Osteocyte (in vitro differentiated cells): Measurements from ENCODE around the gene INAFM2. TPM values are rescaled to one million over a fixed set of nuclear protein-coding genes. Genes with fewer than 3 reads are reported as not detected.

Source experiments
- DNase-seq: peaks from one replicate; pipeline ENCODE4 v3.0.0; 2021; ENCODE audit warnings: mixed read lengths; ENCODE audit not compliant: unreplicated experiment; ENCODE audit errors: extremely low spot score
- H3K27ac Mint-ChIP-seq: one replicate; pipeline ENCODE4 v1.8.0; 2021; ENCODE audit warnings: mild to moderate bottlenecking, mixed read lengths; ENCODE audit not compliant: unreplicated experiment
- H3K27me3 Mint-ChIP-seq: one replicate; pipeline ENCODE4 v1.8.0; 2021; ENCODE audit warnings: mixed read lengths; ENCODE audit not compliant: unreplicated experiment
- H3K36me3 Mint-ChIP-seq: one replicate; pipeline ENCODE4 v1.8.0; 2021; ENCODE audit warnings: mixed read lengths; ENCODE audit not compliant: unreplicated experiment
- H3K4me1 Mint-ChIP-seq: one replicate; pipeline ENCODE4 v1.8.0; 2021; ENCODE audit warnings: mixed read lengths; ENCODE audit not compliant: unreplicated experiment
- H3K4me3 Mint-ChIP-seq: one replicate; pipeline ENCODE4 v1.8.0; 2021; ENCODE audit warnings: mild to moderate bottlenecking, moderate library complexity, mixed read lengths; ENCODE audit not compliant: unreplicated experiment
- H3K9me3 Mint-ChIP-seq: one replicate; pipeline ENCODE4 v1.8.0; 2021; ENCODE audit warnings: mixed read lengths; ENCODE audit not compliant: unreplicated experiment
- total RNA-seq: library from RNA; stranded (reverse); gene quantifications from 2 replicates; pipeline ENCODE4 v1.2.1, GENCODE V29; 2021
- TF ChIP-seq, protein P1 (sequence below): fragments of 200-600 bp; sonication (generic); IDR thresholded peaks from 2 replicates; pipeline ENCODE4 v1.5.0; 2021; ENCODE audit warnings: antibody characterized with exemption, mild to moderate bottlenecking, moderate library complexity

INAFM2 gene
- total RNA-seq, 1 donor from 2014 or later = 69.0 TPM

DNA sequence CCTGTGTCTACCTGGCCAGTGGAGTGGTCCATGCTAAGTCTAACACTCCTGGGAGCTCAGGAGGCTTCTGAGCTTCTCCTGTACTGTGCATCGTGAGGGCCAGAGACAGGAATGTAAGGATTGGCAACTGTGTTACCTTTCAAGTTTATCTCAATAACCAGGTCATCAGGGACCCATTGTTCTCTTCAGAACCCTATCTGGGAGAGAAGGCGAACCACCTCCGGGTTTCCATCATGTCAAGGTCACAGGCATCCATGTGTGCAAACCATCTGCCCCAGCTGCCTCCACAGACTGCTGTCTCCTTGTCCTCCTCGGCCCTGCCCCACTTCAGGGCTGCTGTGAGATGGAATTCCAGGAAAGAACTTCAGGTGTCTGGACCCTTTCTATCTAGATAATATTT, 46.6 kb upstream of the INAFM2 start:
- Mint-ChIP-seq H3K36me3 (no peaks in the 10 kb centered on the region), H3K27me3 (peaks cover 23% of the 10 kb centered on the region), H3K27ac (no peak overlapping the region), H3K4me3 (no peak overlapping the region), H3K4me1 (peaks cover 11% of the 10 kb centered on the region), H3K9me3 (no peaks in the 10 kb centered on the region)
- DNase-seq = no peak
- TF ChIP-seq, protein P1, sequence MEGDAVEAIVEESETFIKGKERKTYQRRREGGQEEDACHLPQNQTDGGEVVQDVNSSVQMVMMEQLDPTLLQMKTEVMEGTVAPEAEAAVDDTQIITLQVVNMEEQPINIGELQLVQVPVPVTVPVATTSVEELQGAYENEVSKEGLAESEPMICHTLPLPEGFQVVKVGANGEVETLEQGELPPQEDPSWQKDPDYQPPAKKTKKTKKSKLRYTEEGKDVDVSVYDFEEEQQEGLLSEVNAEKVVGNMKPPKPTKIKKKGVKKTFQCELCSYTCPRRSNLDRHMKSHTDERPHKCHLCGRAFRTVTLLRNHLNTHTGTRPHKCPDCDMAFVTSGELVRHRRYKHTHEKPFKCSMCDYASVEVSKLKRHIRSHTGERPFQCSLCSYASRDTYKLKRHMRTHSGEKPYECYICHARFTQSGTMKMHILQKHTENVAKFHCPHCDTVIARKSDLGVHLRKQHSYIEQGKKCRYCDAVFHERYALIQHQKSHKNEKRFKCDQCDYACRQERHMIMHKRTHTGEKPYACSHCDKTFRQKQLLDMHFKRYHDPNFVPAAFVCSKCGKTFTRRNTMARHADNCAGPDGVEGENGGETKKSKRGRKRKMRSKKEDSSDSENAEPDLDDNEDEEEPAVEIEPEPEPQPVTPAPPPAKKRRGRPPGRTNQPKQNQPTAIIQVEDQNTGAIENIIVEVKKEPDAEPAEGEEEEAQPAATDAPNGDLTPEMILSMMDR = no peak

GRCh38 chr15:40277471-40277870, 46.0 kb upstream of the INAFM2 start:
- no peak for DNase-seq
- TF ChIP-seq, protein P1 = no peak
- H3K4me3 Mint-ChIP-seq = no peak overlapping the region
- H3K27ac Mint-ChIP-seq = no peak overlapping the region
- no peaks in the 10 kb centered on the region for H3K36me3 Mint-ChIP-seq
- H3K4me1 Mint-ChIP-seq = peaks cover 11% of the 10 kb centered on the region
- H3K27me3 Mint-ChIP-seq = peaks cover 23% of the 10 kb centered on the region
- no peaks in the 10 kb centered on the region for H3K9me3 Mint-ChIP-seq

DNA sequence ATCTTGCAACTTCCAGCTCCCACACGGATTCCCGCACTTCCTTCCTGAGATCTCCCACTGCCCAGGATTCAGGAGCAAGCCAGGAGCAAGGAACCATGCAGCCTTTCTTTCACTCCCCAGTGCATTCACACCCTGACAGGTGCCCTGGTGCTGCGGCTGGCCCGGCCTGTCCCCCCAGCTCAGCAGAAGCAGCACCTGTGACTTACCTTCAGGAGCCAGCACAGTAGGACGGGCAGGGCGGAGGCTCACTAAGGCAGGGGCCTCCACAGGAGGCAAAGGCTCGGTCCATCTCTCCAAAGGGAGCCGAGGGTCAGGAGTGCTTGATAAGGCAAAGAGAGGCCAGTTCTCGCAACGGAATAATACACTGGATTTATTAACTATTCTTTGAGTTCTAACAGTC, 45.5 kb upstream of the INAFM2 start:
- H3K9me3 Mint-ChIP-seq = no peaks in the 10 kb centered on the region
- H3K4me1 Mint-ChIP-seq = peaks cover 13% of the 10 kb centered on the region
- TF ChIP-seq, protein P1 = no peak
- DNase-seq = no peak
- no peaks in the 10 kb centered on the region for H3K36me3 Mint-ChIP-seq
- H3K27ac Mint-ChIP-seq = no peak overlapping the region
- H3K4me3 Mint-ChIP-seq = no peak overlapping the region
- H3K27me3 Mint-ChIP-seq = peaks cover 25% of the 10 kb centered on the region

GRCh38 chr15:40279437-40280141, 43.9 kb upstream of the INAFM2 start:
- Mint-ChIP-seq H3K27ac (no peak overlapping the region), H3K4me1 (peaks cover 17% of the 10 kb centered on the region), H3K27me3 (peaks cover 34% of the 10 kb centered on the region), H3K36me3 (no peaks in the 10 kb centered on the region), H3K4me3 (no peak overlapping the region), H3K9me3 (no peaks in the 10 kb centered on the region)
- TF ChIP-seq, protein P1 = peak; percentile 98
- DNase-seq = peak; percentile 91

DNA sequence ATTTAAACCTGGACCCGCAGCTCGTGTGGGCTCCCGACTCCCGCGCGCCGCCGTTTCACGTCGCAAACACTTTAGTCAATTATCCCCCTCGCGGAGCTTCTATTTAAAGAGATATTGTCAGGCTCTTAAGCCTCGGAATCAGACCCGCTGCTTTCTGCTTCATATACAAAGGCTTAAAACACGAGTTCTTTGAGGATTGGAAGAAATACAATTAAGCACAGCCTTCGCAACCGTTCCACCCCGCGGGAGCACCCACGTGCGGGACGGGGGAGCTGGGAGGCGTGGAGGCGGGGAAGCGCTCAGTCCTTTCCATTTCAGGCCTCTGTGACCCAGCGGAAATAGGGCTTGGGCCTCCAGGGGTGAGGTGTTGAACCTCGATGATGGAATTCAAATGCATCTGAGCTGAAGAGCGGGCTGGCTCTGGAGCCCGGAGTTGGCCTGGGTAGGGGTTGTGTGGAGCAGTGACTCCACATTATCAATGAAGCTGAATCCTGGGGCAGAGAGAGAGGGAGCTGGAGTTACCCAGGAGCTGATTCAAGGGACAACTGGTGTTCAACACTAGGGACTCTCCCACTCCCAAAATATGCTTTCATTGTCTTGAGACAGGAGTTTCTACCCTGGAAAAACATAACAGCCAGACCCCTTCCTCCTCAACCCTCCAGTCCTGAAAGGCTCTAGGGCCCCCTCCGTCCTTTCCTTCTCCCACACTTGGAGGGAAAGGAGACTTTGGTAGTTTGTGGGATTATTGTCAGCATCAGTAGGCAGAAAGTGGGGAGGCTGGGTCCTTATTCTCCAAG, 43.0 kb upstream of the INAFM2 start:
- Mint-ChIP-seq H3K27ac (no peak overlapping the region), H3K9me3 (no peaks in the 10 kb centered on the region), H3K27me3 (peaks cover 34% of the 10 kb centered on the region), H3K4me1 (peaks cover 23% of the 10 kb centered on the region), H3K36me3 (no peaks in the 10 kb centered on the region), H3K4me3 (no peak overlapping the region)
- DNase-seq = no peak
- TF ChIP-seq, protein P1 = no peak
